PC-3 (cell line): Measurements from ENCODE around the gene CNST.

Experiments used
- EZH2 ChIP-seq: fragments of 300-600 bp; sonication (generic); IDR thresholded peaks from one replicate; pipeline ENCODE4 v1.6.1; 2017; ENCODE audit warnings: antibody characterized with exemption, mild to moderate bottlenecking, low read length; ENCODE audit not compliant: unreplicated experiment
- EZH2phosphoT487 ChIP-seq: fragments of 300-600 bp; sonication (generic); IDR thresholded peaks from 2 replicates; pipeline ENCODE4 v1.6.1; 2018; ENCODE audit warnings: mild to moderate bottlenecking, antibody characterized with exemption, low read length, borderline replicate concordance
- TF ChIP-seq, protein P1 (sequence below): fragments of 300-600 bp; sonication (generic); conservative IDR thresholded peaks from 2 replicates; pipeline ENCODE4 v1.5.1; 2017; ENCODE audit warnings: antibody characterized with exemption, low read depth, mild to moderate bottlenecking, low read length

DNA sequence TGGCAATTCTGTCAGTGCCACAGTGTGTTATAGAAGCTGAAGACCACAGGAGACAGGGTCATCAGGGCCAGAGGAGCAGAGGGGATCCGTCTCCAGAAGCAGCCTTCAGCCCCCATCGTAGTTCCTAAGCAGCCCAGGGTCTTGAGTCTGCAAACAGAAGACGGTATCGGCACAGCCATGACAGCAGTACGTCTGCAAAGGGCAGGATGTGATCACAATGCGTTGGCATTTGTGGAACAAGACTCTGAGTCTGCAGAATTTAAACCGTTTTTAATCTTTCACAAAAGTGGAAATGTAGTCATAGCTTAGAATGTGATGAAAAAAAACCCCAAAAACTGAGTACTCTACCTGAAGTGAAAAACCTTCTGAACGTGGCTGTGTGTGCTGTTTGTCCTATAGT, 113.9 kb downstream of the CNST start:
- TF ChIP-seq, protein P1, sequence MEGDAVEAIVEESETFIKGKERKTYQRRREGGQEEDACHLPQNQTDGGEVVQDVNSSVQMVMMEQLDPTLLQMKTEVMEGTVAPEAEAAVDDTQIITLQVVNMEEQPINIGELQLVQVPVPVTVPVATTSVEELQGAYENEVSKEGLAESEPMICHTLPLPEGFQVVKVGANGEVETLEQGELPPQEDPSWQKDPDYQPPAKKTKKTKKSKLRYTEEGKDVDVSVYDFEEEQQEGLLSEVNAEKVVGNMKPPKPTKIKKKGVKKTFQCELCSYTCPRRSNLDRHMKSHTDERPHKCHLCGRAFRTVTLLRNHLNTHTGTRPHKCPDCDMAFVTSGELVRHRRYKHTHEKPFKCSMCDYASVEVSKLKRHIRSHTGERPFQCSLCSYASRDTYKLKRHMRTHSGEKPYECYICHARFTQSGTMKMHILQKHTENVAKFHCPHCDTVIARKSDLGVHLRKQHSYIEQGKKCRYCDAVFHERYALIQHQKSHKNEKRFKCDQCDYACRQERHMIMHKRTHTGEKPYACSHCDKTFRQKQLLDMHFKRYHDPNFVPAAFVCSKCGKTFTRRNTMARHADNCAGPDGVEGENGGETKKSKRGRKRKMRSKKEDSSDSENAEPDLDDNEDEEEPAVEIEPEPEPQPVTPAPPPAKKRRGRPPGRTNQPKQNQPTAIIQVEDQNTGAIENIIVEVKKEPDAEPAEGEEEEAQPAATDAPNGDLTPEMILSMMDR = no peak
- TF ChIP-seq EZH2 (no peak), EZH2phosphoT487 (no peak)
